Activated gamma-delta T cell treated with Interleukin-2 at 50 U/mL for 16 hours (primary cell): ENCODE data around the gene SETD2.
"Not testable (repeated sequence)": the region's sequence is repeated elsewhere in the genome, so short reads cannot be mapped to it uniquely, and the experiment has no call there.

Source experiments
- DNase-seq: peaks from one replicate; pipeline ENCODE4 v3.0.0-alpha.2; 2020

SETD2 gene

GRCh38 chr3:47145272-47145671 is 18.6 kb downstream of the SETD2 start:
- DNase-seq: no peak

GRCh38 chr3:47143068-47143467 is 20.8 kb downstream of the SETD2 start:
- no peak for DNase-seq

GRCh38 chr3:47142536-47142935 is 21.4 kb downstream of the SETD2 start:
- not testable (repeated sequence) for DNase-seq

- DNase-seq: not testable (repeated sequence)
Measured at GRCh38 chr3:47140973-47141461, 22.9 kb downstream of the SETD2 start.

GRCh38 chr3:47140553-47140952 is 23.4 kb downstream of the SETD2 start:
- DNase-seq: not testable (repeated sequence)

GRCh38 chr3:47134311-47134710 is 29.6 kb downstream of the SETD2 start:
- no peak for DNase-seq

- no peak for DNase-seq
Measured at GRCh38 chr3:47133641-47134040, 30.3 kb downstream of the SETD2 start.

GRCh38 chr3:47130557-47130956 is 33.4 kb downstream of the SETD2 start:
- no peak for DNase-seq

- no peak for DNase-seq
Measured at GRCh38 chr3:47128137-47128536, 35.8 kb downstream of the SETD2 start.

- DNase-seq: no peak
Measured at GRCh38 chr3:47123857-47124256, 40.1 kb downstream of the SETD2 start.

- no peak for DNase-seq
Measured at GRCh38 chr3:47121409-47121808, 42.5 kb downstream of the SETD2 start.

- no peak for DNase-seq
Measured at GRCh38 chr3:47120138-47120537, 43.8 kb downstream of the SETD2 start.

GRCh38 chr3:47119387-47119786 is 44.5 kb downstream of the SETD2 start:
- DNase-seq: not testable (repeated sequence)

GRCh38 chr3:47117807-47118364 is 46.0 kb downstream of the SETD2 start:
- DNase-seq: no peak

GRCh38 chr3:47115524-47115923 is 48.4 kb downstream of the SETD2 start:
- not testable (repeated sequence) for DNase-seq

- DNase-seq: no peak
Measured at GRCh38 chr3:47113669-47114365, 50.1 kb downstream of the SETD2 start.

GRCh38 chr3:47112997-47113396 is 50.9 kb downstream of the SETD2 start:
- no peak for DNase-seq

GRCh38 chr3:47109393-47109792 is 54.5 kb downstream of the SETD2 start:
- DNase-seq: no peak

- no peak for DNase-seq
Measured at GRCh38 chr3:47108546-47108945, 55.4 kb downstream of the SETD2 start.

GRCh38 chr3:47104259-47104658 is 59.7 kb downstream of the SETD2 start:
- DNase-seq: no peak

GRCh38 chr3:47103619-47104018 is 60.3 kb downstream of the SETD2 start:
- no peak for DNase-seq

- no peak for DNase-seq
Measured at GRCh38 chr3:47102081-47102600, 61.8 kb downstream of the SETD2 start.

GRCh38 chr3:47098910-47099309 is 65.0 kb downstream of the SETD2 start:
- no peak for DNase-seq

GRCh38 chr3:47097864-47098263 is 66.0 kb downstream of the SETD2 start:
- no peak for DNase-seq

- DNase-seq: no peak
Measured at GRCh38 chr3:47096959-47097358, 67.0 kb downstream of the SETD2 start.
